ENCODE results near the gene SBK3.

GRCh38 chr19:55578031-55578760, 32.9 kb upstream of the SBK3 start:
- no peak for TF ChIP-seq CTCF (IDR thresholded peaks at IDR 0.05; ENCODE audit: control extremely low read depth in 1 of 3, insufficient read depth in 1 of 3, low read depth in 1 of 3, low read length in 3 of 3)
- no peak for TF ChIP-seq HDAC2 (IDR thresholded peaks at IDR 0.05; ENCODE audit: borderline replicate concordance in 1 of 2, low read depth in 2 of 2, low read length in 2 of 2)
- no peak for TF ChIP-seq POLR2A (IDR thresholded peaks at IDR 0.05; ENCODE audit: control extremely low read depth in 1 of 2, low read depth in 2 of 2, low read length in 2 of 2)
- no peak for TF ChIP-seq EZH2 (IDR thresholded peaks at IDR 0.05; ENCODE audit: low read depth, low read length, severe bottlenecking)
- no peak for TF ChIP-seq SP1 (IDR thresholded peaks at IDR 0.05; ENCODE audit: low read depth, low read length)
- no peak for TF ChIP-seq NRF1 (IDR thresholded peaks at IDR 0.05; ENCODE audit: low read depth, low read length)
- TF ChIP-seq ZNF274 (IDR thresholded peaks at IDR 0.05; ENCODE audit: borderline replicate concordance, extremely low read depth, low read length), result no peak
- TF ChIP-seq BACH1 (IDR thresholded peaks at IDR 0.05; ENCODE audit: low read length), result no peak
- no peak for TF ChIP-seq RAD21 (IDR thresholded peaks at IDR 0.05 in 1 of 2, conservative IDR thresholded peaks at IDR 0.05 in 1 of 2; ENCODE audit: low read depth in 2 of 2, low read length in 2 of 2)
- TF ChIP-seq SRF (IDR thresholded peaks at IDR 0.05; ENCODE audit: low read depth, low read length), result no peak
- TF ChIP-seq EGR1 (IDR thresholded peaks at IDR 0.05; ENCODE audit: borderline replicate concordance, low read depth, low read length), result no peak
- no peak for TF ChIP-seq RFX5 (IDR thresholded peaks at IDR 0.05; ENCODE audit: borderline replicate concordance, low read depth, low read length)
- TF ChIP-seq HDAC6 (IDR thresholded peaks at IDR 0.05; ENCODE audit: low read depth, low read length), result no peak
- TF ChIP-seq TCF12 (IDR thresholded peaks at IDR 0.05; ENCODE audit: low read depth, low read length), result no peak
